Inferior parietal cortex (tissue), 1 donor: Measurements from ENCODE around the gene PYY.
"Not testable (repeated sequence)": the region's sequence is repeated elsewhere in the genome, so short reads cannot be mapped to it uniquely, and the experiment has no call there.

Source experiments
- DNase-seq: peaks from one replicate; pipeline ENCODE4 v3.0.0-alpha.2; 2016; ENCODE audit errors: extremely low spot score

Gene PYY

GRCh38 chr17:43953746-43954145, at the start of gene PYY:
Gene PYY, minus strand, starts transcription at chr17:43953940. Its CDS starts 457 bp downstream, at chr17:43953483.
- DNase-seq: no peak

DNA sequence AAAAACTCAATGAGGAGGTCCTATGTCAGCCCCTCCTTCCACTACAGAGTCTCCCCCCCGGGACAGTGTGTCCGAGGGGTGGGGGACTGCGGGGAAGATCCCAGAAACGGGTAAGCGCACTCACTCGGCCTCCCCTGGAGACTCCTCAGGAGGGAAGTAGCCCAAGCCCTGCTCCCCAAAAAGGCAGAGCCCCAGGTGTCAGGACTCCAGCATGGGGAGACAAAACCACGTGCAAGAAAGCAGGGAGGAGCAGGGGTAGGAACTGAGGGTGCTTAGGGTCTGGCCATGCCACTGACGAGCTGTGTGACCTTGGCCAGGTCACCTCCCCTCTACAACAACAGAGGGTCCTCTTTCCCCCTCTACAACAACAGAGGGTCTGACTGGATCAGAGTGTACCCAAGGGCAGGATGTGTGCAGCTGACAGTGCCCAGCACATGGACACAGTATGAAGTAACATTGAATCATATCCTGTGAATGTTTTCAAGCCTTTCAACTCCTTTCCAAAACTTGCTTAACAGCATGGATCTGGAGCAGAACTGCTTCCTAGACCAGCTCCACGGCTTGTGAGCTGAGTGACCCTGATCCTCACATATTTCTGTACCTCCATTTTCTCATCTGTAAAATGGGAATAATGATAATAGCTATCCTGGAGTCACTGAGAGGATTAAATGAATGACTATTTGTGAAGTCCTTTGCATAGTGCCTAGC, 48.6 kb upstream of the PYY start:
- DNase-seq: no peak

DNA sequence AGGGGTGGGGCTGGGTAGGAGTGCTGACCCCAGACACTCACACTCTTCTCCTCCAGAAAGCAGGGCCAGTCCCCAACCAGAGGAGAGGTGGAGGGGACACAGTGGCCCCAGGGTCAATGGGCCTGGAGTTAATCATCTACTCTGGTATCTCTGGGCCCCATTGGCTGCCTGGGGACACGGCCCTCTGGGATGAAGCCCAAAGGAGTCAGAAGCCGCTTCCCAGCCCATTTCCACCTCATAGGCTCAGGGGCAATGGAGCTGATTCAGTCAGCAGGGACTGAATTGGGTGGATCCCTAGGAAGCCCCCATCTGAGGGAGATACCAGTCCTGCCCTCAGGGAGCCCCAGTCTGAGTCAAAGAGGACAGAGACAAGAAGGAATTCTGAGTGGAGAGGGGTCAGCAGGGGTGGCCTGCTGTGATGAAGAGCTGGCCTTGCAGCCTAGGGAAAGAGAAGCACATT, 47.8 kb upstream of the PYY start:
- DNase-seq: no peak

DNA sequence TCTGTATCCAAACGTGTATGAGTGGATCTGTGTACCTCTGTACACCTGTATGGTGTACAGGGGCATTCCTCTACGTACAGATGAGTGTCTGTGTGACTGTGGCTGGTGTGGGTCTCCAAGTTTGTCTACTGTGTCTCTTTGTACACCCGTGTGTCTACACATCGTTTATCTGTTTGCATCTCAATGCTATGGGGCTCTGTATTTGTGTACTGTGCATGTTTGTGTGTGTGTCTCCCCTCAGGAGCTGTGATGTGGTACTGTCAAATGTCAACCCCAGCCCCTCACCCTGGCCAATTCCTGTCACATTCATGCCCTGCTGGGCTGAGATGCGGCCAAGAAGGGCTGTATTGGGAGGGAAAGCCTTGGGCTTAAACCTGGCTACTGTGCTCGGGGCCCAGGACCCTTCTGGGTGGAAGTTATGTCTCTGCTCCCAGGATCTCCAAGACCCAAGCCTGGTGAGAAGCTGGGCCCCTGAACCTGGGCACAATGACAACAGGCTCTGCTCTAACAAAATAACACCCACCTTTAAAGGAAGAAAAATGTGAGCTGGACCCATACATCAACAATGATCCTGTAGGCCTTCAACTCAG, 47.2 kb upstream of the PYY start:
- no peak for DNase-seq

DNA sequence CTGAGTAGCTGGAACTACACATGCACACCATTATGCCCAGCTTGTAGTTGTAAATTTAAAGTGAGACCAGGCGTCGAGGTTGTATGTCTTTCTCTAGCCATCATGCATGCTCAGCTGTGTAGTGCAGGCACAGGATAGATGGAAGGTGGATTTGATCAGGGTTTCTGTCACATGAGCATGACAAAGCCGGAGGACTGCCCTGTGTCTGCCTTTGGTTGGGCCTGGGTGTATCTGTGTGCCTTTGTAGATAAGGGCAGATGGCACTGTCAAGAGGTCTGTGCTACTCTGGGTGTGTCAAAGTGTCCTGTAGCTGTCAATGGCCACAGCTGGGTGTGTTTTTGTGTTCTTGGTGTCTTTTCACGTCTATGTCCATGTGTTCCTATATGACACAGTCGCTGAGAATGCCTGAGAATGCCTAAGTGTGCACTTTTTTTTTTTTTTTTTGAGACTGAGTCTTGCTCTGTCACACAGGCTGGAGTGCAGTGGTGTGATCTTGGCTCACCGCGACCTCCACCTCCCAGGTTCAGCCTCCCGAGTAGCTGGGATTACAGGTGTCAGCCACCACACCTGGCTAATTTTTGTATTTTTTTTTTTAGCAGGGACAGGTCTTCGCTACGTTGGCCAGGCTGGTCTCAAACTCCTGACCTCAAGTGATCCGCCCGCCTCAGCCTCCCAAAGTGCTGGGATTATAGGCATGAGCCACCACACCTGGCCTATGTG, 46.6 kb upstream of the PYY start:
- DNase-seq: no peak

GRCh38 chr17:43999024-43999423, 45.3 kb upstream of the PYY start:
- no peak for DNase-seq

DNA sequence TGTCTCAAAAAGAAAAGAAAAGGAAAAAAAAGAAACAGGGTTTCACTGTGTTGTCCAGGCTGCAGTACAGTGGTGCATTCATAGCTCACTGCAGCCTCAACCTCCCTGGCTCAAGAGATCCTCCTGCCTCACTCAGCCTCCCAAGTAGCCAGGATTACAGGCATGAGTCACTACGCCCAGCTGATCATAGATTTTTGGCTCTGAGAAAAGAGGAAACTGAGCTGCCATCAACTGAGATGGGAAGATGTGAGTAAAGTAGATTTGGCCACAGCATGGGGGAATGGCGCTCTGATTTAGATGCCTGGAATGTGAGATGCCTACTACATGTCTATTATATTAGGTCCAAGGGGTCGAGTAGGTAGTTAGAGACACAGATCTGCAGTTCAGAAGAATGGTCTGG, 44.8 kb upstream of the PYY start:
- DNase-seq: no peak

DNA sequence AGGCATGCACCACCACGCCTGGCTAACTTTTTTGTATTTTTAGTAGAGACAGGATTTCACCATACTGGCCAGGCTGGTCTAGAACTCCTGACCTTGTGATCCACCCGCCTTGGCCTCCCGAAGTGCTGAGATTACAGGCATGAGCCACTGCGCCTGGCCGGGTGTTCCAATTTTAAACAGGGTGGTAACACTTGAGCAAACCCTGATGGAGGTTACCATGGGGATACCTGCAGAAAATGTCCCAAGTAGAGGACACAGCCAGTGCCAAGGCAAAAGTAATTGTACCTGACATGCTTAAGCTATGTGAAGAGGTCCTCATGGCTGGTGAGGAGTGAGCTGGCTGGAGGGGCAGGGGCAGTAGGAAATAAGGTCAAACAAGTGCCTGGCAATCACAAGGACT, 43.4 kb upstream of the PYY start:
- DNase-seq: not testable (repeated sequence)

- DNase-seq: no peak
Measured at GRCh38 chr17:43995150-43995471, 41.4 kb upstream of the PYY start.

- DNase-seq: peak; percentile 74
Measured at GRCh38 chr17:43994272-43995149, 40.8 kb upstream of the PYY start.

GRCh38 chr17:43992641-43993040, 38.9 kb upstream of the PYY start:
- DNase-seq: no peak

DNA sequence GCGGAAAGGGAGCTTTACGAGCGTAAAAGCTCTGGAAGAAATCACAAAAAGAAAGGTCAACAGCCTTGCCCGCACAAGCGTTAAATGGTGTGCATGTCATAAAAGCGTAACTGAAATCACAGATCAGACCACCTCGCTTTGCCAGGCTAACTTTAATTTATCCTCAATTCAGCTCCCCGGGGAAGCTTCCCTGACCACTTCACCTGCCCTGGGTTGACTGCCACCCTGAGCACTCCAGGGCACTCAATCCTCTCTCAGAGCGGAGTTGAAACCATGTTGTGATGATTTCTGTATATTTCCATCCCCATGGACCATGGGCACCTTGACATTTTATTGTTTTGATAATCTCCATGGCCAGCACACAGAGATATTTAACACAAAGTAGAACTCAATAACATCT, 34.6 kb upstream of the PYY start:
- no peak for DNase-seq

- no peak for DNase-seq
Measured at GRCh38 chr17:43987131-43988021, 33.6 kb upstream of the PYY start.

- peak; percentile 30 for DNase-seq
Measured at GRCh38 chr17:43986225-43986981, 32.7 kb upstream of the PYY start.

DNA sequence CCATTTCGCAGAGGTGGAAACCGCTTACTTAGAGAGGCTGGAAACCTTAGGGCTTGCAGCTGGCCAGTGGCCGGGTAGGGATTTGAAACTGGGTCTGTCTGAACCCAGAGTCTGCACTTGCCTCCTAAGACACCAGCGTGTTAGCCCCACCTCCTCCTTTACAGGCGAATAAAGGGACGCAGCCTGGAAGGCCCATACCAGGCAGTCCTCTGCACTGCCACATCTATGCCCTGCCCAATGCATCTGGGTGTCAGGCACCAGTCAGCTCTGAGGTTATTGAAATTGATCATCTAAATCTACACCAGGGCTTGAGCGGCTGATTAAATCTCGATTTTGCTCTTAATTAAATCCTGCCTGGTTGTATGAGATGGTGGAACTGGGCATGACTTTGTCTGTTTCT, 30.8 kb upstream of the PYY start:
- DNase-seq: no peak

DNA sequence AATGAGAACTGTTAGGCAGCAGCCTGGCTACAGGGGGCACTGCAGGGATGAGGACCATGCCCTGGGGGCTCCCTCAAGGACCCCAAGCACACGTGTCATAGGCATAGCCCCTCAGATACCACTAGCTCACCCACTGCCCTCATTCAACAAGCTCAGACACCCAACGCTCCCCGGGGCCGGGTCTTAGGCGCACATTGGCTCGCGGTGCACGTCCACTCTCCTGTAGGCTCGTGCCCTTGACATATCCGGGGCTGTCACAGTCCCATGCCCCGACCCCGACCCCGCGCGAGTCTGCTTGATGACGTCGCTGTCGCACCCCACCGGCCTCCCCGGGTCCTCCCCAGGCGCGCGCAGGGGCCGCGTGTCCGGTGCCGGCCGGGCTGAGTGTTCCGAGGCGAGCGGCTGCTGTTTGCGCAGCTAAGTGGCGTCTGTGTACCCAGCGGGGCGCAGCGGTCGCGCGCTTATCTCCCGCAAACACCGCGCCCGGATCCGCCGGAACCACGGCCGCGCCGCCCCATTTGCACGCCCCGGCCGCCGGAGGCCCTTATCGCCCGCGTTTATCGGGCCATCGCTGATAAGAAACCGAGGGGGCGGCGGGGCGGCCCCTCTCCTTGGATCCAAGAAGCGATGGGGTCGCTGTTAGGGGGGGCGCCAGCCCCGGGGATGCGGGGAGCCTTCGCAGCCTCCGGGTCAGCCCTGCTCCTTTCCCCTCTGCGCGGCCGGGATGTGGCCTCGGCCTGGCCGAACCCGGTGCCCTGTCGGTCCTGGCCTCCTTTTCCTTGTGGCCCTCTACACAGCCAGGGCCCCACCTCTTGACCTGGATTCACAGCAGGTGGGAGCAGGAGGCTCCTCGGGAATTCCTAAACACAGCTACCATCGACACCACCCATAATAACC, 30.0 kb upstream of the PYY start:
- no peak for DNase-seq

DNA sequence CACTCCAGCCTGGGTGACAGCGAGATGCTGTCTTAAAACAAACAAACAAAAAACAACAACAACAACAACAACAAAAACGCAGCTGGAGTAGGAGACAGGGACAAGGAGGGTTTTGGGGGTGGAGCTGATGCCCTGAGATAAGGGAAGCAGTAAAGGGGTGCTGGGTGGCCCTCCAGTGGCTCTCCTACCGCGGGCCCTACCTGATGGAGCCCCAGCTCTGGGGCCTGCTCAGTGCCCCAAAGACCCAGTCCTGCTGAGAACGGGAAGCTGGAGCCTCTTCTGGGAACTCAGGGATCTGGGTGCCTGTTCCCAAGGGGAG, 29.4 kb upstream of the PYY start:
- no peak for DNase-seq

DNA sequence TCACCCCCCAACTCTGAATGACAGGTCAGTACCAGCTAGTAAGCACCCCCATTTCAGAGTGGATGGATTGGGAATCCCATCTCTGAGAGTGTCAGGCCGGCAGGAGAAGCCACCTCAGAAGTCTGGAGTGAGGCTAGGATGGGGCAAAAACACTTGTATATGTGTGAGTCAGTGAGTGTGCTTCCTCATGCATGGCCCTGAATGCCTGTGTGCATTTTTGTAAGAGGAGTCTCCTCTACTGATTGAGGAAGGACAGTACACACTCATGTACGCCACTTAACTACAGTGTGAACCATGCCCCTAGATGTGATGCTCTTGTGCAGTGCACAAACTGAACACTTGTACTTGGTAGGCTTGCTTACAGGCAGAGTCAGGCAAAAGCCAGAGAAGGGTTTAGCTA, 28.4 kb upstream of the PYY start:
- DNase-seq: no peak

DNA sequence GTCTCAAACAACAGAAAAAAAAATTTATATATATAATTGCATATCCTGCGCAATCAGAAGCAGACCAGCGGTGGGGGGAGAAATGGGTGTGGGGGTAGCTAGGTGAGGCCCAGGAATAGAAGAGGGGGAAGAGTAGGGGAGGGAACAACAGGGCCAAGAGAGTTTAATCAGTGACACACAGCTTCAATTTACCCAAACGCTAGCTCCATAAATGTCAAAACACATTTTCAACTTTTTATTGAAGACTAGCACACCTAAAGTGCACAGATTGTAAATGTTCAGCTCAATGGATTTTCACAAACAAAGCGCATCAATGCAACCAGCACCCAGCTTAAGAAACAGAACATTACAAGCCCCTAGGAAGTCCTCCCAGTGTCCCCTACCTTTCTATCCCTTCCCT, 25.9 kb upstream of the PYY start:
- no peak for DNase-seq

DNA sequence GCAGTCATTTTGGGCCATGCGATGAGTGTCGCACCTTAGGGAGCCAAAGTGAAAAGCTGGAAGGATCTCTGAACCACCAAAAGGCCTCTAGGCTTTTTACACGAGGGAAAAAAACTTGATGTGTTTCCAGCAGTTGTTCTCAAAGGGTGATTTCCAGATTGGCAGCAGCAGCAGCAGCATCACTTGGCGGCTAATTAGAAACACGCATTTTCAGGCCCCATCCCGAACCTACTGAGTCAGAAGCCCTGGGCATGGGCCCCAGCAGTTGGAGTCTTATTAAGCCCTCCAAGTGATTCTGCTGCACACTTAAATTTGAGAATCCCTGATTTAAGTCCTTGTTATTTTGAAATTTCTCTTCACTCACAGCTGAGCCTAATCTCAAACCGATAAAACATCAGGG, 25.3 kb upstream of the PYY start:
- DNase-seq: no peak
